ENCODE data around the gene APLNR. TPM values are rescaled to one million over a fixed set of nuclear protein-coding genes. Genes with fewer than 3 reads are reported as not detected.

Gene APLNR
- total RNA-seq, 6 experiments from 2014 or later = 1.1 to 3.6 (median 2.1) TPM

- no peaks in the 10 kb centered on the region for H3K27me3 ChIP-seq
- intact Hi-C loops (cut with DNase I) = loop anchor here in 1 of 2 donors (5.0 to 10.0 kb wide), 2 partner anchors 127 to 420 kb away; no protein-coding TSS in a partner anchor
- no peaks in the 10 kb centered on the region for H3K4me1 ChIP-seq
- DNase-seq = no peak
- no peak for ATAC-seq
- H3K27ac ChIP-seq = no peak overlapping the region
- TF ChIP-seq CTCF (IDR thresholded peaks at IDR 0.05) = no peak
- TF ChIP-seq POLR2A (IDR thresholded peaks at IDR 0.05) = no peak
- H3K9me3 ChIP-seq = peaks cover 0 to 4% (median 0%) of the 10 kb centered on the region in 4 donors
- H3K4me3 ChIP-seq = no peak overlapping the region
- H3K36me3 ChIP-seq = no peaks in the 10 kb centered on the region
Observed at GRCh38 chr11:57254631-57255030, 17.6 kb upstream of the APLNR start.

- DNase-seq (peak in 1 of 3 donors; percentile 31), ATAC-seq (no peak)
- intact Hi-C loops (cut with DNase I) = loop anchor here in 1 of 2 donors (5.0 to 10.0 kb wide), 2 partner anchors 124 to 417 kb away; no protein-coding TSS in a partner anchor
- Histone ChIP-seq H3K9me3 (peaks cover 0 to 4% (median 0%) of the 10 kb centered on the region in 4 donors), H3K27ac (no peak overlapping the region), H3K27me3 (no peaks in the 10 kb centered on the region), H3K36me3 (no peaks in the 10 kb centered on the region), H3K4me1 (no peaks in the 10 kb centered on the region), H3K4me3 (no peak overlapping the region)
- 25% methylated on average over 5 of the region's 5 CpGs for whole genome bisulfite sequencing (ENCODE audit: insufficient coverage, low coverage, low lambda C conversion rate, missing lambda C conversion rate)
- TF ChIP-seq CTCF (IDR thresholded peaks at IDR 0.05) (no peak), POLR2A (IDR thresholded peaks at IDR 0.05) (no peak)
Observed at GRCh38 chr11:57251491-57252104, 14.5 kb upstream of the APLNR start.

GRCh38 chr11:57251037-57251436 is 14.0 kb upstream of the APLNR start:
- ATAC-seq = peak in 3 of 4 donors; percentile 42 to 67 (median 55)
- Histone ChIP-seq H3K4me1 (no peaks in the 10 kb centered on the region), H3K36me3 (no peaks in the 10 kb centered on the region), H3K9me3 (peaks cover 0 to 2% (median 0%) of the 10 kb centered on the region in 4 donors), H3K4me3 (no peak overlapping the region), H3K27ac (no peak overlapping the region), H3K27me3 (no peaks in the 10 kb centered on the region)
- DNase-seq = no peak
- intact Hi-C loops (cut with DNase I) = loop anchor here in 1 of 2 donors (5.0 to 10.0 kb wide), 2 partner anchors 124 to 416 kb away; no protein-coding TSS in a partner anchor
- TF ChIP-seq POLR2A (IDR thresholded peaks at IDR 0.05) (no peak), CTCF (IDR thresholded peaks at IDR 0.05) (no peak)
- WGBS (ENCODE audit: insufficient coverage, low coverage, low lambda C conversion rate, missing lambda C conversion rate) = 39% methylated on average over 2 of the region's 2 CpGs

GRCh38 chr11:57249384-57250319 is 12.6 kb upstream of the APLNR start:
- 24% methylated on average over 10 of the region's 10 CpGs for WGBS (ENCODE audit: insufficient coverage, low coverage, low lambda C conversion rate, missing lambda C conversion rate)
- Histone ChIP-seq H3K4me3 (no peak overlapping the region), H3K27me3 (no peaks in the 10 kb centered on the region), H3K9me3 (no peaks in the 10 kb centered on the region), H3K36me3 (no peaks in the 10 kb centered on the region), H3K4me1 (no peaks in the 10 kb centered on the region), H3K27ac (no peak overlapping the region)
- intact Hi-C loops (cut with DNase I) = loop anchor here (5.0 to 10.0 kb wide), 5 partner anchors 85 to 415 kb away; no protein-coding TSS in a partner anchor
- TF ChIP-seq POLR2A (IDR thresholded peaks at IDR 0.05) (no peak), CTCF (IDR thresholded peaks at IDR 0.05) (peak; percentile 72 to 89 (median 86))
- ATAC-seq (peak; percentile 79 to 91 (median 83)), DNase-seq (peak; percentile 63 to 70 (median 65))

All from right lobe of liver (tissue), 6 donors.